ENCODE results near the gene MGAT3. TPM values are rescaled to one million over a fixed set of nuclear protein-coding genes. Genes with fewer than 3 reads are reported as not detected.

MGAT3 gene
- total RNA-seq, 1 experiment from 2014 or later, result 0.20 TPM

- H2AFZ ChIP-seq (ENCODE audit: low read depth, low read length, poor library complexity, severe bottlenecking), result no peak overlapping the region
- BruUV-seq (replicated peaks), result no TSS peak
These were observed 78.5 kb downstream of the MGAT3 start for GRCh38 chr22:39535357-39535725.

More at GRCh38 chr22:39535357-39535725, 78.5 kb downstream of the MGAT3 start:
- intact Hi-C loops (cut with micrococcal nuclease), result loop anchor here (2.0 to 10.0 kb wide), 3 partner anchors 273 to 501 kb away; no protein-coding TSS in a partner anchor
- Histone ChIP-seq H4K20me1 (ENCODE audit: insufficient read depth) (no peaks in the 10 kb centered on the region), H3K9me3 (ENCODE audit: control insufficient read depth in 1 of 2, insufficient read depth in 1 of 2, low read depth in 1 of 2, low read length in 2 of 2) (no peaks in the 10 kb centered on the region), H3K27ac (ENCODE audit: low read depth, low read length) (no peak overlapping the region; the same call in 1 of the 2 replicates), H3K9me2 (ENCODE audit: insufficient read depth) (no peaks in the 10 kb centered on the region), H3K4me2 (ENCODE audit: low read length) (peak overlapping the region; percentile 72; the same call in 1 of the 2 replicates), H3K4me3 (replicated peaks in 1 of 2; ENCODE audit: low read depth in 1 of 2, low read length in 2 of 2) (no peak overlapping the region), H3K36me3 (ENCODE audit: control insufficient read depth in 1 of 2, insufficient read depth in 2 of 2, low read length in 2 of 2) (peaks cover 0 to 6% of the 10 kb centered on the region in 2 experiments; a peak in 1 of 4 replicates), H3K79me2 (ENCODE audit: insufficient read depth, low read length) (peaks cover 22% of the 10 kb centered on the region), H3K9ac (ENCODE audit: low read length) (no peak overlapping the region), H3K27me3 (ENCODE audit: insufficient read depth, low read length) (no peaks in the 10 kb centered on the region), H3K4me1 (ENCODE audit: control insufficient read depth in 1 of 2, insufficient read depth in 2 of 2, low read length in 2 of 2) (peaks cover 29 to 41% of the 10 kb centered on the region in 2 experiments)
- no peak for ATAC-seq
- ChIA-PET RAD21 (ENCODE audit: low non-redundant PET in 1 of 2, low total read pairs in 2 of 2, uncharacterized antibody in 2 of 2, unreplicated experiment in 2 of 2) (interaction anchor here in 1 of 2 experiments (1.5 kb wide), 1 partner anchor 489 kb away, joined by 4 read pairs; no protein-coding TSS in a partner anchor), CTCF (interaction anchor here (0.8 to 2.9 kb wide), 7 partner anchors 9 to 811 kb away, joined by 3 to 20 read pairs (median 3); partner anchors contain the start of gene CACNA1I), POLR2A (interaction anchor here (0.8 to 1.1 kb wide), 2 partner anchors 15 to 812 kb away, joined by 3 read pairs; partner anchors contain the start of gene ATF4)
- TF ChIP-seq ELF1 (IDR thresholded peaks at IDR 0.05; ENCODE audit: borderline replicate concordance, low read depth), result no peak
- no peak for TF ChIP-seq SIN3A (IDR thresholded peaks at IDR 0.05; ENCODE audit: low read depth)
- no peak for TF ChIP-seq RAD21 (IDR thresholded peaks at IDR 0.05; ENCODE audit: low read depth)
- no peak for TF ChIP-seq ZBTB33 (IDR thresholded peaks at IDR 0.05; ENCODE audit: extremely low read depth, insufficient replicate concordance, low read length)
- no peak for TF ChIP-seq CBX3 (IDR thresholded peaks at IDR 0.05; ENCODE audit: low read depth)
- TF ChIP-seq REST (IDR thresholded peaks at IDR 0.05; ENCODE audit: low read depth), result no peak
- no peak for TF ChIP-seq POLR2A (IDR thresholded peaks at IDR 0.05; ENCODE audit: borderline replicate concordance, extremely low read depth, insufficient read depth, insufficient read length)
- no peak for DNase-seq (ENCODE audit: low read depth, low spot score)

All from HCT116 (cell line).